ENCODE data around the gene LPIN3. TPM values are rescaled to one million over a fixed set of nuclear protein-coding genes. Genes with fewer than 3 reads are reported as not detected.

LPIN3 gene
- total RNA-seq, 1 donor from 2014 or later: 17.5 TPM

- no peak overlapping the region for H3K4me3 Mint-ChIP-seq
- no peak overlapping the region for H3K27ac Mint-ChIP-seq
- H3K27me3 Mint-ChIP-seq: no peaks in the 10 kb centered on the region
- no peaks in the 10 kb centered on the region for H3K36me3 Mint-ChIP-seq
- TF ChIP-seq CTCF (conservative IDR thresholded peaks at IDR 0.05): no peak
- no peaks in the 10 kb centered on the region for H3K4me1 Mint-ChIP-seq (ENCODE audit: unreplicated experiment)
- no peak for DNase-seq (ENCODE audit: extremely low spot score, unreplicated experiment)
- no peaks in the 10 kb centered on the region for H3K9me3 Mint-ChIP-seq
Measured at GRCh38 chr20:41358717-41359116, 18.1 kb downstream of the LPIN3 start.

GRCh38 chr20:41359541-41360011 is 19.0 kb downstream of the LPIN3 start:
- Mint-ChIP-seq H3K27me3 (peaks cover 1% of the 10 kb centered on the region), H3K27ac (no peak overlapping the region), H3K9me3 (no peaks in the 10 kb centered on the region), H3K4me1 (ENCODE audit: unreplicated experiment) (no peaks in the 10 kb centered on the region), H3K4me3 (no peak overlapping the region), H3K36me3 (no peaks in the 10 kb centered on the region)
- TF ChIP-seq CTCF (conservative IDR thresholded peaks at IDR 0.05): no peak
- no peak for DNase-seq (ENCODE audit: extremely low spot score, unreplicated experiment)

- Mint-ChIP-seq H3K4me3 (no peak overlapping the region), H3K27ac (no peak overlapping the region)
Measured at GRCh38 chr20:41360831-41361756, 20.5 kb downstream of the LPIN3 start.

GRCh38 chr20:41361757-41362747 is 21.4 kb downstream of the LPIN3 start:
- TF ChIP-seq CTCF (conservative IDR thresholded peaks at IDR 0.05): no peak
- Mint-ChIP-seq H3K36me3 (no peaks in the 10 kb centered on the region), H3K4me1 (ENCODE audit: unreplicated experiment) (peaks cover 7% of the 10 kb centered on the region), H3K9me3 (no peaks in the 10 kb centered on the region), H3K27ac (no peak overlapping the region), H3K27me3 (peaks cover 14% of the 10 kb centered on the region), H3K4me3 (no peak overlapping the region)
- DNase-seq (ENCODE audit: extremely low spot score, unreplicated experiment): no peak

More at GRCh38 chr20:41360831-41361756, 20.5 kb downstream of the LPIN3 start:
- Mint-ChIP-seq H3K4me1 (ENCODE audit: unreplicated experiment) (peaks cover 6% of the 10 kb centered on the region), H3K9me3 (no peaks in the 10 kb centered on the region), H3K36me3 (no peaks in the 10 kb centered on the region), H3K27me3 (peaks cover 13% of the 10 kb centered on the region)
- DNase-seq (ENCODE audit: extremely low spot score, unreplicated experiment): no peak
- TF ChIP-seq CTCF (conservative IDR thresholded peaks at IDR 0.05): no peak

- Mint-ChIP-seq H3K9me3 (no peaks in the 10 kb centered on the region), H3K36me3 (no peaks in the 10 kb centered on the region), H3K4me1 (ENCODE audit: unreplicated experiment) (peaks cover 10% of the 10 kb centered on the region), H3K27ac (no peak overlapping the region), H3K4me3 (no peak overlapping the region), H3K27me3 (peaks cover 21% of the 10 kb centered on the region)
- no peak for DNase-seq (ENCODE audit: extremely low spot score, unreplicated experiment)
- TF ChIP-seq CTCF (conservative IDR thresholded peaks at IDR 0.05): no peak
Measured at GRCh38 chr20:41362748-41363140, 22.1 kb downstream of the LPIN3 start.

All from type B pancreatic cell (in vitro differentiated cells).